H9 (cell line): ENCODE measurements around the gene UGT1A6. TPM values are rescaled to one million over a fixed set of nuclear protein-coding genes. Genes with fewer than 3 reads are reported as not detected.

Experiments used
- DNase-seq: peaks from one replicate; pipeline ENCODE4 v3.0.0-alpha.2; 2017
- H2AFZ ChIP-seq: one replicate; pipeline ENCODE4 v1.6.1; 2013; ENCODE audit warnings: mild to moderate bottlenecking, low read length, control low read depth, moderate library complexity
- H2AK5ac ChIP-seq: 2 replicates; pipeline ENCODE4 v1.6.1; 2013; ENCODE audit warnings: low read length, control low read depth, mixed read lengths; ENCODE audit not compliant: insufficient read length
- H2BK120ac ChIP-seq: one replicate; pipeline ENCODE4 v1.6.1; 2013; ENCODE audit warnings: low read depth, mild to moderate bottlenecking, low read length, control low read depth, inconsistent platforms; ENCODE audit not compliant: poor library complexity, severe bottlenecking
- H2BK12ac ChIP-seq: 2 replicates; pipeline ENCODE4 v1.6.1; 2013; ENCODE audit warnings: low read length, control low read depth, mixed read lengths, low read depth; ENCODE audit not compliant: insufficient read length
- H2BK15ac ChIP-seq: 2 replicates; pipeline ENCODE4 v1.6.1; 2013; ENCODE audit warnings: low read depth, low read length, control low read depth
- H2BK20ac ChIP-seq: one replicate; pipeline ENCODE4 v1.6.1; 2013; ENCODE audit warnings: low read depth, mild to moderate bottlenecking, low read length, control low read depth, inconsistent platforms; ENCODE audit not compliant: poor library complexity, severe bottlenecking
- H2BK5ac ChIP-seq: 2 replicates; pipeline ENCODE4 v1.6.1; 2013; ENCODE audit warnings: low read length, control low read depth, mixed read lengths; ENCODE audit not compliant: insufficient read length
- H3K14ac ChIP-seq: 2 replicates; pipeline ENCODE4 v1.6.1; 2013; ENCODE audit warnings: low read length, control low read depth; ENCODE audit not compliant: insufficient read depth
- H3K18ac ChIP-seq: 2 replicates; pipeline ENCODE4 v1.6.1; 2013; ENCODE audit warnings: low read depth, mild to moderate bottlenecking, mixed read lengths, low read length, control low read depth; ENCODE audit not compliant: insufficient read length
- H3K23ac ChIP-seq: 2 replicates; pipeline ENCODE4 v1.6.1; 2013; ENCODE audit warnings: low read length, control low read depth, mixed read lengths, low read depth; ENCODE audit not compliant: insufficient read length
- H3K23me2 ChIP-seq: 2 replicates; pipeline ENCODE4 v1.6.1; 2013; ENCODE audit warnings: low read depth, mild to moderate bottlenecking, mixed read lengths, low read length, control low read depth; ENCODE audit not compliant: insufficient read length, poor library complexity, severe bottlenecking
- H3K27ac ChIP-seq: 2 replicates; pipeline ENCODE4 v1.5.1; 2013; ENCODE audit warnings: low read length, control low read depth, mixed read lengths, low read depth; ENCODE audit not compliant: insufficient read length
- H3K27me3 ChIP-seq: 2 replicates; pipeline ENCODE4 v1.6.1; 2013; ENCODE audit warnings: low read length, control low read depth, inconsistent platforms; ENCODE audit not compliant: insufficient read depth
- H3K4ac ChIP-seq: 2 replicates; pipeline ENCODE4 v1.6.1; 2013; ENCODE audit warnings: low read depth, mild to moderate bottlenecking, control low read depth, inconsistent platforms, low read length, moderate library complexity
- H3K4me1 ChIP-seq: 2 replicates; pipeline ENCODE4 v1.6.1; 2013; ENCODE audit warnings: low read length, control low read depth, inconsistent platforms; ENCODE audit not compliant: insufficient read depth
- H3K4me2 ChIP-seq: 2 replicates; pipeline ENCODE4 v1.6.1; 2013; ENCODE audit warnings: low read length, control low read depth, mixed read lengths; ENCODE audit not compliant: insufficient read length, insufficient read depth
- H3K56ac ChIP-seq: 2 replicates; pipeline ENCODE4 v1.6.1; 2013; ENCODE audit warnings: low read depth, mild to moderate bottlenecking, mixed read lengths, low read length, control low read depth; ENCODE audit not compliant: insufficient read length
- H3K79me1 ChIP-seq: 2 replicates; pipeline ENCODE4 v1.6.1; 2013; ENCODE audit warnings: low read depth, mild to moderate bottlenecking, moderate library complexity, low read length, control low read depth, inconsistent platforms; ENCODE audit not compliant: insufficient read depth, poor library complexity, severe bottlenecking
- H3K79me2 ChIP-seq: 2 replicates; pipeline ENCODE4 v1.6.1; 2013; ENCODE audit warnings: low read length, control low read depth, inconsistent platforms; ENCODE audit not compliant: insufficient read depth
- H3K9ac ChIP-seq: 2 replicates; pipeline ENCODE4 v1.6.1; 2013; ENCODE audit warnings: low read length, control low read depth, mixed read lengths; ENCODE audit not compliant: insufficient read length; ENCODE audit errors: extremely low read depth
- H3K9me3 ChIP-seq: one replicate; pipeline ENCODE4 v1.6.1; 2013; ENCODE audit warnings: low read depth, low read length, inconsistent platforms; ENCODE audit not compliant: control insufficient read depth
- H3T11ph ChIP-seq: one replicate; pipeline ENCODE4 v1.6.1; 2013; ENCODE audit warnings: mild to moderate bottlenecking, low read length, control low read depth, inconsistent platforms
- H4K20me1 ChIP-seq: one replicate; pipeline ENCODE4 v1.6.1; 2013; ENCODE audit not compliant: control insufficient read depth, insufficient read length, insufficient read depth
- H4K5ac ChIP-seq: 2 replicates; pipeline ENCODE4 v1.6.1; 2013; ENCODE audit warnings: low read depth, mild to moderate bottlenecking, mixed read lengths, low read length, control low read depth; ENCODE audit not compliant: insufficient read length
- H4K8ac ChIP-seq: replicated peaks from 2 replicates; pipeline ENCODE4 v1.6.1; 2013; ENCODE audit warnings: low read length, control low read depth, mixed read lengths, low read depth; ENCODE audit not compliant: insufficient read length
- H4K91ac ChIP-seq: 2 replicates; pipeline ENCODE4 v1.6.1; 2013; ENCODE audit warnings: low read depth, mild to moderate bottlenecking, moderate library complexity, mixed read lengths, low read length, control low read depth; ENCODE audit not compliant: insufficient read length
- H3K27ac Mint-ChIP-seq, 3 experiments: 2 replicates in 2 of 3; 3 replicates in 1 of 3; pipeline ENCODE4 v1.8.0; 2020 to 2021; ENCODE audit warnings: mixed read lengths in 3 of 3, mild to moderate bottlenecking in 1 of 3, moderate library complexity in 1 of 3
- H3K27me3 Mint-ChIP-seq: 2 replicates; pipeline ENCODE4 v1.8.0; 2021; ENCODE audit warnings: low read depth, mild to moderate bottlenecking, moderate library complexity, mixed read lengths
- H3K36me3 Mint-ChIP-seq, 3 experiments: 2 replicates in 2 of 3; 3 replicates in 1 of 3; pipeline ENCODE4 v1.8.0; 2020 to 2021; ENCODE audit warnings: low read depth in 3 of 3, mixed read lengths in 3 of 3; ENCODE audit not compliant: insufficient read depth in 1 of 3
- H3K4me1 Mint-ChIP-seq, 2 experiments: 2 replicates each; pipeline ENCODE4 v1.8.0; 2020; ENCODE audit warnings: mixed read lengths in 2 of 2
- H3K4me3 Mint-ChIP-seq, 2 experiments: 2 replicates in 1 of 2; 3 replicates in 1 of 2; pipeline ENCODE4 v1.8.0; 2020 to 2021; ENCODE audit warnings: mild to moderate bottlenecking in 2 of 2, mixed read lengths in 2 of 2, moderate library complexity in 1 of 2
- H3K9me3 Mint-ChIP-seq, 2 experiments: 2 replicates in 1 of 2; 3 replicates in 1 of 2; pipeline ENCODE4 v1.8.0; 2020; ENCODE audit warnings: mild to moderate bottlenecking in 2 of 2, mixed read lengths in 2 of 2, moderate library complexity in 1 of 2
- CTCF ChIP-seq: fragments of 200-600 bp; sonication (generic); conservative IDR thresholded peaks from 3 replicates; pipeline ENCODE4 v1.8.0; 2021; ENCODE audit warnings: antibody characterized with exemption, mild to moderate bottlenecking
- WGBS: extraction: QIAGEN DNeasy Blood & Tissue Kit; methylation state at CpG from one replicate; pipeline ENCODE4 v1.1.7; 2013; ENCODE audit warnings: missing lambda C conversion rate, low lambda C conversion rate, mixed read lengths; ENCODE audit not compliant: insufficient read length; ENCODE audit errors: extremely low coverage; 5-methylcytosine and 5-hydroxymethylcytosine counted together
- total RNA-seq: library from RNA; stranded (reverse); gene quantifications from 2 replicates; pipeline ENCODE4 v1.2.1, GENCODE V29; 2021

Gene UGT1A6
- total RNA-seq, 1 experiment from 2014 or later: not detected

DNA sequence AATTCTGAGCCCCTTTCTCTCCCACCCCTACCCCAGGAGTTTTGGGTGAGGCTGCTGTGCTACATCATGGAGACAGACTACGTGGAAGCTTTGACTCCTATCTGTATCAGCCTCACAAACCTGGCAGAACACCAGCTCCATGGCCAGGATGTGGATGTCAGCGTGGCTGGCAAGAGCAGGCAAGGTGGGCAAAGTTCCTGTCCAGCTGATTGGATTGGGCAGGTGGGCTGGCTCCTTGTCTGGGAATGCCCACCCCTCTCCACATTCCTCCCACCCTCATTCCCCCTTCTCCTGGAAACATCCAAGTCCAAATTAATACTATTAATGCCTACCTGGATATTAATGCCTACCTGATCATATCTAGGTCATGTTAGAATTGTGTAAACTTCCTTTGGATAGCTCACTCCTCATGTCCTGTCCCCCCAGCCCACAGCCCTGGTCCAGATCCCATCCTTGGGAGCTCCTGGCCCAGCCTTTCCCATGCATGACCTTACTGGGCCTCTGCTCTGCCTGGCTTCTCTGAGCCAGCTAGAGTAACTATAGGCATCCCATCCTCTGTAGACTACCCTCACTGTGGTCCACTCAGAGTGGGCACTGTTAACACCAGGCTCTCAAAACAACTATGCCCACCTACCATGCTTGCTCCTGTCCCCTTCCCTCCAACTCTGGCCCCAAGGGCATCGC lies 109.6 kb downstream of the UGT1A6 start:
- WGBS: no CpG with 5 or more reads among the region's 3 CpGs

More for the DNA sequence above, 109.6 kb downstream of the UGT1A6 start:
- Histone ChIP-seq H3K23me2 (no peaks in the 10 kb centered on the region), H4K5ac (no peak overlapping the region), H2BK120ac (no peak overlapping the region), H3K23ac (no peak overlapping the region), H4K91ac (no peak overlapping the region), H2BK15ac (no peak overlapping the region), H3K4me1 (no peaks in the 10 kb centered on the region), H3K79me2 (no peaks in the 10 kb centered on the region), H3K4ac (no peak overlapping the region), H2AFZ (no peak overlapping the region), H3K56ac (no peak overlapping the region), H2BK12ac (no peak overlapping the region), H3K9me3 (no peaks in the 10 kb centered on the region), H3K27ac (no peak overlapping the region), H3K27me3 (no peaks in the 10 kb centered on the region), H3K14ac (no peak overlapping the region), H3K18ac (no peak overlapping the region), H3K4me2 (no peak overlapping the region), H2BK20ac (no peak overlapping the region), H3T11ph (no peak overlapping the region), H3K79me1 (no peaks in the 10 kb centered on the region), H2AK5ac (no peak overlapping the region), H4K8ac (no peak overlapping the region), H3K9ac (no peak overlapping the region), H2BK5ac (no peak overlapping the region), H4K20me1 (no peaks in the 10 kb centered on the region)
- peaks cover 2 to 4% of the 10 kb centered on the region in 2 experiments; a peak in 3 of 4 replicates for H3K4me1 Mint-ChIP-seq
- no peak for TF ChIP-seq CTCF
- H3K27ac Mint-ChIP-seq: no peak overlapping the region
- H3K36me3 Mint-ChIP-seq: peaks cover 0 to 5% (median 4%) of the 10 kb centered on the region in 3 experiments; a peak in 2 of 7 replicates
- DNase-seq: no peak
- peaks cover 14 to 21% of the 10 kb centered on the region in 2 experiments for H3K9me3 Mint-ChIP-seq
- H3K27me3 Mint-ChIP-seq: peaks cover 18% of the 10 kb centered on the region
- no peak overlapping the region for H3K4me3 Mint-ChIP-seq
